ENCODE measurements around the gene RAP1GAP2. TPM values are rescaled to one million over a fixed set of nuclear protein-coding genes. Genes with fewer than 3 reads are reported as not detected.
"Not testable (repeated sequence)": the region's sequence is repeated elsewhere in the genome, so short reads cannot be mapped to it uniquely, and the experiment has no call there.

Gene RAP1GAP2
- polyA plus RNA-seq, 1 donor = 23.1 TPM

- DNase-seq = no peak
Measured at GRCh38 chr17:3025421-3026124, 229.3 kb downstream of the RAP1GAP2 start.

DNA sequence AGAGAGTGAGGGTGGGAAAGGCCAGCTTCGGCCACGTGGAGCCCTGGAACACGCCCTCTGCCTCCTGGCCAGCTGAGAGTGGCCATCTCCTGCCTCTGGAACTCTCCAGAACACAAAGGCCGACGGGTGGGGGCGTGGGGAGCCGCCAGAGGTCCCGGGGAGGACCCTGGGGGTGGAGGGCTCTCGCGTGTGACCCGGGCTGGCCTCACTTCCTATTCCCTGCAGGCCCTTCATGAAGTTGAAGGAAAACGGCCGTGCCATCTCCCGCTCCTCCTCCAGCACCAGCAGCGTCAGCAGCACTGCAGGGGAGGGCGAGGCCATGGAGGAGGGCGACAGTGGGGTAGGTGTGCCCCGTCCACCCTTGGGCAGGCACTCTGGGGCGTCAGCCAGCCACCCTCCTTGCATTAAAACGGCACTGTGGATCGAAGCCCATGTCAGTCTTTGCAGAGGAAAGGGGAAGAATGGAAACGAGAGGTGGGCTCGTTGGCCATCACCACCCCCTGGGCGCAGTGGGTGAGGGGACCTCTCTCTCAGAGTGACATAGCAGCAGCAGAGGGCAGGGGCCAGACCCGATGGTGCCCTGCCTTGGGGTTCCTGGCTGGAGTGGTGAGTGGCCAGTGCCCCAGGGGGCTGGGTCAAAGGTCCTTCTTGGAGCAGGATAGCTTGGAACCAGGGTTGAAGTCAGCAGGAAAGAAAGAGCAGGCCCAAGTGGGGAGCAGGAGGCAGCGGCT lies 230.1 kb downstream of the RAP1GAP2 start:
- no peak for DNase-seq

- no peak for DNase-seq
Measured at GRCh38 chr17:3026856-3027751, 230.9 kb downstream of the RAP1GAP2 start.

- no peak for DNase-seq
Measured at GRCh38 chr17:3027786-3028532, 231.7 kb downstream of the RAP1GAP2 start.

DNA sequence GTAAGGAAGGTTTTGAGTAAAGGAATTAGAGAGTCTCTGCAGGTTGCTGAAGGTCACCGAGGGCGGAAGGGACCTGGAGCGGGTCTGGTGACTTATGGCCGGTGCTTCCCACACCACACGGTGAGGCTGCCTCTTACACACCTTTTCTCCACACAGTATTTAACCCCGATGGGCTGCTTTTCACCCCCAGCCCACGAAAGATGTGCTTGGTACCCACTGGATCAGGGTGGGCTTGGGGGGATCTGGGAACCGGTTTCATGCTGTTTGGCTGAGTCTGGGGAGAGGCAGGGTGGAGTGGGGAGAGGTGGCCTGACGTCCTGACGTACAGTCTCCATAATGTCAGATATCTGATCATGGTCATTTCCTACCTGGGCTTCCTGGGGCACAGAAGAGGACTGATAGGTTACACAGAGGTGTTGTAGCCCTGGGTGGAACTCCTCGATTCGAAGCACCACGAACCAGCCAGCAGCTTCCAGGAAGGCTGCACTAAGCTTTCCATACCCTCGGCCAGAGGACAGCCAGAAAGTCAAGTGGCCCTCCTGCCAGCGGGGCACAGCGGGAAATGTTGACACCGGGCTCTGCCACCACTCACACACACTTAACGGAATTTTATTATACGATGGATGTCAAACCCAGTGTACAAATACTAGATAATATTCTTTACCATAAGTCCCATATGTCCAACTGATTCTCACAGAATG lies 233.1 kb downstream of the RAP1GAP2 start:
- DNase-seq = no peak

DNA sequence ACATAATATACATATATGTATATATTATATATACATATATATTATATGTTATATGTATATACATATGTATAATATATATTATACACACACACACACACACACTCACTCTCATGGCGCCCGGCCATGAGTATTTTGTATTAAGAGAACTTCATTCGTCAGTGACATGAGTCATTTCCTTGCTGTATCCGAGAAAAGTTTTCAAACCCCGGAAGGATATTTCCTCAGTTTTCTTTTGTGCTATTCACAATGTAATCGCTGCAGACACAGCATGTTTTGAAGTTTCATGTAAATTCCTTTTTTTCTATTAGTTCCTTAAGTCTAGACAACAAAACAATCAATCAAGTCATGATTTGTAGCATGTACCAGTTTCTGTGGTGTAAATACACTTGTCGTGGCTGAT lies 233.9 kb downstream of the RAP1GAP2 start:
- DNase-seq = no peak

- not testable (repeated sequence) for DNase-seq
Measured at GRCh38 chr17:3030852-3031470, 234.7 kb downstream of the RAP1GAP2 start.

DNA sequence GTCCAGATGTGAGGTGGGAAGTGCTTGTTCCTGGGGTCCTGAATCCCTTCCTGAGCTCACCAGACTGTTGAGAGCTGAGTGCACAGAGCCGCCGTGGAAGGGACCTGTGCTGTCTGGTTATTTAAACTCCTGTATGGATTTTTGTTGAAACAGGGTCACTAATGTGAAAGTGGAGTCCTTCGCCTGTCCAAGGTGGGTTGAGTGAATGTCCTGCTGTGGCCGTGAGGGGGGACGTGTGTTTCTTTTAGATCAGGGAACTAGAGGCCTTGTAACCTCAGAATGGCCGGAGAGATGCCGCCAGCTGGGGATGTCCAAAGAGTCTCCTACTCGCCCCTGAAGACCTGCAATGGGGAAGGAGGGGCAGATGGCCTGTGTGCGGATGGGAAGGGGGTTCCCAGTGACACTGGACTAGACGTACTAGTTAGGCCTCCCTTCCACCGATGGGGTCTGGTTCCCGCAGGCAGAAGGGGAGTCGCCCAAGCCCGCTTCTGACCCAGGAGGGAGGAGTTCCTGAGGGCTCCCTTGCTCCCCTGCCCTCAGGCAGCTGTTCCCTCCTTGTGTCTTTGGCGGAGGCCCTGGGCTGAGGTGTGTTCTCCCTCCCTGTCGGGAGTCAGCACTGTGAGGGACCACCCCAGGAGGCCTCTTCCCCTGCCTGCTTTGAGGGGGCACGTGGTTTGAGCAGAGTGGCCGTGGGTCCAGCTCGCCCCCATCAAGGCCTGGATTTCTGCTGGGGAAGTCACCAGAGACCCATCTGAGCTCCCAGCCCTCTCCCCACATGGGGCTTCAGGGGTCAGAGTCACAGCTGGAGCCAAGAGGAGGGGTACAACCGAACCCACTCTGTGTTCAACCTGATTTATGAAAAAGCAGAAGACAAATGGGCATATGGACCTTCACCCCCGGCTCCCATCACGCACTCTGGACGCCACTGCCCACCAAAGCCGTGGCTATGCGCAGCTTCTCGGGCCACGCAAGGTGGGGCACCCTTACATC lies 236.3 kb downstream of the RAP1GAP2 start:
- DNase-seq = no peak

DNA sequence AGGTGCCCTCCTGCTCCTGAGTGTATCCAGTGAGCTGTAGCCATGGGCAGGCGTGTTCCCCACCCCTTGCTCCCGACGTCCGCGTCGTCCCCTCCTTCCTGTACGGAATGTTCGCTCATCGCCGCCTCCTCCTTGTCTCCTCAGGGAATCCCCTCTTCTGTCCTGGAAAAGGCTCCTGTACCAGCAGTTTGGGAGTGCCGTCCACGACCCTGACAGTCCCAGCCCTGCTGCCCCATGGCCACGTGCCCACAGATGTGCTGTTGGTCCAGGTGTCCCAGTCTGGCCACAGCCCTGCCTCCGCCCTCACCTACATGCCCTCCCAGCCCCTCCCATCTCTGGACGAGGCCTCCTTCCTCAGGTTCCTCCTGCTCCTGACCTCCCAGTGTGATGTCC lies 237.0 kb downstream of the RAP1GAP2 start:
- DNase-seq = no peak

DNA sequence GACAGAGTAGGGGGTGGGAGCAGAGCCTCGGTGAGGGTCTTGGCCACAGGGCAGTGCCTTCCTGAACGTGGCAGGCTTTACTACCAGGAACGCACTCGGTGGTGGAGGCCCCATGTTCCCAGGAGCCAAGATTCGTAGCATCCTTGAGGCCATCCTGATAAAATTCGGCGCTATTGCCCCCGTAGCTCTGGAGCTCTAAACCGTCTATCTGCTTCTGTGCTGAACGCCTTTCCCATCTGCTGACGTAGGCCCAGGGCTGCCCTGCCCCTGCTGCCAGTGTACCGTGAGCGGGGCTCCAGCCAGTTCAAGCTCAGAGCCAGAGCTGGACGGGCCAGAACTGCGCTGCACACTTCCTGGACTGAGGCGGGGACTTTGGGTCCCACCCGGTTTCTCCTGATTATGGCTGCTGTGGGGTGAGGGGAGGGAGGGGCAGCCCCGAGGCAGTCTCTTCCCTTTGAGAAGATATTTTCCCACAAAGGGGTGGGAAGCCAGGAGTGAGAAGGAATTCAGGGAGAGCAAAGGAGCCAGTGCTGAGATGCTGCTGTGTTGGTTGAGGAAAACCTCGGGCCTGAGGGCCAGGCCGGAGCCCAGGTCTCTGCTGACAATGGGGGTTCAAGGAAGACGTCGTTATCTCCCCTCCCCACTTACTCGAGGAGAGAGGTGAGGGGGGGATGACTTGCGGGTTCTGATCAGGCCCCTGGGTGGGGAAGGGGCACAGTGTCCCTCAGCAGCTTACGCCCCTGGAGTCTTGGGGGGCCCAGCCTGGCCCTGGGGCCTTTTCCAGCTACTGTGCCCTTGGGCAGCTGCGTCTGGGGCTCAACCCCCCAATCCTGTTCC lies 237.7 kb downstream of the RAP1GAP2 start:
- no peak for DNase-seq

- no peak for DNase-seq
Measured at GRCh38 chr17:3034578-3034920, 238.3 kb downstream of the RAP1GAP2 start.

- no peak for DNase-seq
Measured at GRCh38 chr17:3035256-3035967, 239.2 kb downstream of the RAP1GAP2 start.

DNA sequence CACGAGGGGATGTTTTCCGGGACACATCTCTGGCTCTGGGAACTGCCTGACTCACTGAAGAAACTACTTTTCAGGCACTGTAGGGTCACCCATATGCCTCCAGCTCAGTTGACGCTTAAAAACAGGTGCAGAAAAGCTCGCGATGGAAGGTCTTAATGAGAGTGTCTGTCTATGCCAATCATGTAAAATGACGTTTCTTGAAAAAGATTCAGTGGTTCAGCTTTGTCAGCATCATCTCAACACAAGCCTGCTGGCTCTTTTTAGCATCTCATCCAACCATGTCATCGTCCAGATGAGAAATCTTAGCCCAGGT lies 239.7 kb downstream of the RAP1GAP2 start:
- DNase-seq = no peak

DNA sequence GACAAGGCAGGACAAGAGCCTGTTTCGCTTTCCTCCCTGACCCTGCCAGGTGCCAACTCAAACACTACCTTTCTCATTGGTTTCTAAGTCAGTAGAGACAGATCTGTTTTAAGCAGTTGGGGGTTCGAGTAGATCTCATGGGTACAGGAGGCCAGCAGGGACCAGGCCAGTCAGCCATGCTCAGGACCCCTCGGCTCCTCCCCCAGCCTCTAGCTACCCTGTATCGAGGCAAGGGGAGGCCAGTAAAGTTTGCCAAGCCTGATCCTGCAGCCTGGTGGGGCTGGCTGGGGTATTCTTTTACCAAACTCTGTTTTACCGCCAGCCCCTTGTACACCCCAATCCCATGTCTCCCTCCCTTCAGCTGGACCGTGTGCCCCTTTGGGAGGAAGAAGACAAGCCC lies 240.6 kb downstream of the RAP1GAP2 start:
- no peak for DNase-seq

DNA sequence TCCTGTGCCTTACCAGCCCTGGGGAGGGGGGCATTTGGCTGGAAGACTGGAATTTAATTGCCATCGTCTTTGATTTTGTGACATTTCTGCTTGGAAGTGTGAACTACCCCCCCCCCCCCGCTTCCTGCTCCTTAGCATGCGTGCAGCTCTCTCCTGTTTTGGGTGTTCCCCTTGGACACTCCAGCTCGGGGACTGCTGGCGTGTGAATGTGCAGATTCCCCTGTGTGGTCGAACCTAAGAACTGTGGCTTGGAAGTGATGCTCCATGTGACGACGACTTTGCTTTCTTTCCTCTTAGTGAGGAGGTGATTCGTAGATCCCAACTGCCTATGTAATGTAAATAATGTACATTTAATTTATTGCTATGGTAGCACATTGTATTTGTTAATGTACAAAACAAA lies 241.0 kb downstream of the RAP1GAP2 start:
- DNase-seq = no peak

DNA sequence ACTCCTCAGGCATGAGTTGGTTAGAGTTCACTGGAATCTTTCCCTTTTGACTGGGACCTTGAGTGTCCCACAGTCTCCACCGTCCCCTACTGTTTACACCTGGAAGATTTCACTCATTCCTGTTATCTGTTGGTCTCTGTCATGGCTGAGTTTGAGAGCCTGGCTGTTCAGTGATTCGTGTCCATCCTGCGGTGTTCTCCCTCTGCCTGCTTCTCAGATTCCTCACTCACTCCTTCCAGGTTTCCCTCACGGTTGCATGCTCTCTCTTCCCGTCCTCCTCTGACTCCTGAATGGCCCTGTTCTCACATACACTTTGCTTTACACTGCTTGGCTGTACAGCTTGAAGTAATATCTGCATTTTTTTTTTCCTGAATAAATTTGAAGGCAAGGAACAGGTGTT lies 242.7 kb downstream of the RAP1GAP2 start:
- DNase-seq = peak; percentile 32

GRCh38 chr17:3039736-3040135 lies 243.5 kb downstream of the RAP1GAP2 start:
- no peak for DNase-seq

DNA sequence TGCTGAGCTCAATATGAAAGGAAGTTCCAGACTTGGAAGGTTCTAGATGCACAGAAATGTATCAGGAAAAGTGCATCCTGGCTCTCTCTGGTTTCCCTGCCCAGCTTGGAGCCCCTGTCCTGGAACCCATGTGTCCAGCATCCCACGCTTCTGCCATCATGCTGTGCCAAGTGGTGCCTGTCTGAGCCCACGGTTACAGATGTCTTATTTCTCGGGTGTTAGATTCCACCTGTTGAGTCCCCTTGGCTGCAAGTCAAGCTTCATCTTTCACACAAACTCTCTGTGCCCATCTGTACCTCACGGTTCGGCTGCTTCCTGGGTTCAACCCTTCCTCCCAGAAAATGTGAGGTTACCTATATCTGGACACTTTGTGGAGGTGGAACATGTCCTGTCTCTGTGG lies 244.6 kb downstream of the RAP1GAP2 start:
- DNase-seq = no peak

All from left kidney (tissue), 2 donors.